GM12865 (cell line): ENCODE data around the gene CALM3.

ENCODE experiments used
- DNase-seq: peaks from one replicate; pipeline ENCODE4 v3.0.0; 2010; ENCODE audit warnings: low read depth
- H3K4me3 ChIP-seq: 2 replicates; pipeline ENCODE4 v1.5.1; 2011; ENCODE audit warnings: mild to moderate bottlenecking, low read depth, low read length, control low read depth
- CTCF ChIP-seq: IDR thresholded peaks from 2 replicates; pipeline ENCODE4 v1.5.1; 2011; ENCODE audit warnings: low read length, control low read depth, low read depth, inconsistent platforms; ENCODE audit not compliant: insufficient read depth; ENCODE audit errors: missing control alignments

Gene CALM3

GRCh38 chr19:46634656-46635218, 33.6 kb downstream of the CALM3 start:
- DNase-seq, result no peak
- TF ChIP-seq CTCF, result no peak
- peak overlapping the region; percentile 37 for H3K4me3 ChIP-seq

GRCh38 chr19:46635920-46636761, 35.0 kb downstream of the CALM3 start, which contains the start of gene GNG8:
GNG8 (minus strand) TSS chr19:46636202; CDS start chr19:46634682, 1,520 bp downstream.
- no peak for DNase-seq
- TF ChIP-seq CTCF, result no peak
- no peak within 1 kb of the TSS for H3K4me3 ChIP-seq

- H3K4me3 ChIP-seq, result no peak overlapping the region
- no peak for TF ChIP-seq CTCF
- no peak for DNase-seq
These were observed 36.1 kb downstream of the CALM3 start for GRCh38 chr19:46637224-46637623.

GRCh38 chr19:46639358-46640182, 38.4 kb downstream of the CALM3 start:
- DNase-seq, result peak; percentile 41
- TF ChIP-seq CTCF, result no peak
- H3K4me3 ChIP-seq, result peak overlapping the region; percentile 32

GRCh38 chr19:46640656-46641055, 39.5 kb downstream of the CALM3 start:
- no peak for DNase-seq
- no peak overlapping the region for H3K4me3 ChIP-seq
- TF ChIP-seq CTCF, result no peak

GRCh38 chr19:46644720-46645119, 43.6 kb downstream of the CALM3 start:
- no peak overlapping the region for H3K4me3 ChIP-seq
- no peak for DNase-seq
- no peak for TF ChIP-seq CTCF
